IMR-90 (cell line): ENCODE data around the gene CACNA1D. TPM values are rescaled to one million over a fixed set of nuclear protein-coding genes. Genes with fewer than 3 reads are reported as not detected.

Experiments used
- ATAC-seq: fragments of 200-7000 bp; cut with Tn5 transposase; 2 replicates; pipeline ENCODE4 v1.9.1; 2020; ENCODE audit warnings: low read depth, mild to moderate bottlenecking, moderate library complexity
- BruUV-seq: library from RNA; stranded (reverse); fragments of 400-500 nt; replicated peaks from 2 replicates; lab custom pipeline; 2021; lab: Mats Ljungman, UMichigan
- CTCF ChIA-PET: fragments of 300-600 bp; formaldehyde crosslinking; extraction: SDS; loops from one replicate; lab custom pipeline; 2021; ENCODE audit warnings: antibody characterized with exemption; lab: Yijun Ruan, JAX
- POLR2A ChIA-PET: fragments of 300-600 bp; sonication (Branson Sonifier 250); formaldehyde crosslinking; loops from one replicate; lab custom pipeline; 2022; ENCODE audit warnings: antibody characterized with exemption; ENCODE audit not compliant: unreplicated experiment; lab: Charles Lee
- DNase-seq: peaks from one replicate; pipeline ENCODE4 v3.0.0; 2013
- H2AFZ ChIP-seq: replicated peaks from 2 replicates; pipeline ENCODE3; 2013; ENCODE audit warnings: low read length, mild to moderate bottlenecking; ENCODE audit not compliant: poor library complexity
- H2AK5ac ChIP-seq: 2 replicates; pipeline ENCODE4 v1.6.1; 2013; ENCODE audit warnings: low read depth, low read length, inconsistent platforms
- H2AK9ac ChIP-seq: replicated peaks from 2 replicates; pipeline ENCODE3; 2013; ENCODE audit warnings: mild to moderate bottlenecking, low read depth, low read length, moderate library complexity; ENCODE audit not compliant: poor library complexity
- H2BK120ac ChIP-seq: 2 replicates; pipeline ENCODE4 v1.6.1; 2013; ENCODE audit warnings: low read depth, low read length, inconsistent platforms
- H2BK15ac ChIP-seq: 3 replicates; pipeline ENCODE4 v1.6.1; 2013; ENCODE audit warnings: low read depth, low read length, inconsistent platforms
- H2BK20ac ChIP-seq: 2 replicates; pipeline ENCODE4 v1.6.1; 2013; ENCODE audit warnings: low read depth, mild to moderate bottlenecking, inconsistent platforms, low read length, moderate library complexity
- H2BK5ac ChIP-seq: 2 replicates; pipeline ENCODE4 v1.6.1; 2013; ENCODE audit warnings: mild to moderate bottlenecking, low read depth, low read length, inconsistent platforms; ENCODE audit not compliant: poor library complexity, severe bottlenecking
- H3K14ac ChIP-seq: replicated peaks from 2 replicates; pipeline ENCODE4 v1.6.1; 2013; ENCODE audit warnings: low read depth, low read length, inconsistent platforms
- H3K18ac ChIP-seq: 2 replicates; pipeline ENCODE4 v1.6.1; 2013; ENCODE audit warnings: low read depth, low read length, control low read depth
- H3K23ac ChIP-seq: 2 replicates; pipeline ENCODE4 v1.6.1; 2013; ENCODE audit warnings: low read depth, low read length, inconsistent platforms
- H3K27ac ChIP-seq: 2 replicates; pipeline ENCODE4 v1.5.1; 2013; ENCODE audit warnings: mild to moderate bottlenecking, control low read depth, low read length; ENCODE audit not compliant: insufficient read depth
- H3K27me3 ChIP-seq: 2 replicates; pipeline ENCODE4 v1.6.1; 2013; ENCODE audit warnings: low read length; ENCODE audit not compliant: control insufficient read depth, insufficient read depth
- H3K36me3 ChIP-seq: 2 replicates; pipeline ENCODE4 v1.6.1; 2013; ENCODE audit warnings: low read length, mixed read lengths; ENCODE audit not compliant: control insufficient read depth, insufficient read depth
- H3K4ac ChIP-seq: 2 replicates; pipeline ENCODE4 v1.6.1; 2013; ENCODE audit warnings: low read depth, low read length, inconsistent platforms
- H3K4me1 ChIP-seq: 2 replicates; pipeline ENCODE4 v1.6.1; 2013; ENCODE audit warnings: low read length, mixed read lengths; ENCODE audit not compliant: control insufficient read depth, insufficient read depth
- H3K4me2 ChIP-seq: 2 replicates; pipeline ENCODE4 v1.6.1; 2013; ENCODE audit warnings: low read depth, mild to moderate bottlenecking, control low read depth, low read length, moderate library complexity
- H3K4me3 ChIP-seq: 2 replicates; pipeline ENCODE4 v1.5.1; 2013; ENCODE audit warnings: low read depth, mild to moderate bottlenecking, control low read depth, low read length, moderate library complexity; ENCODE audit not compliant: insufficient read depth
- H3K56ac ChIP-seq: 2 replicates; pipeline ENCODE4 v1.6.1; 2013; ENCODE audit warnings: low read length, inconsistent platforms; ENCODE audit not compliant: insufficient read depth; ENCODE audit errors: extremely low read depth
- H3K79me1 ChIP-seq, 2 experiments: 2 replicates each; pipeline ENCODE4 v1.6.1; 2013; ENCODE audit warnings: low read length in 2 of 2, inconsistent platforms in 1 of 2, low read depth in 1 of 2
- H3K9ac ChIP-seq: 2 replicates; pipeline ENCODE4 v1.6.1; 2013; ENCODE audit warnings: low read depth, low read length, control low read depth
- H3K9me1 ChIP-seq: 2 replicates; pipeline ENCODE4 v1.6.1; 2013; ENCODE audit warnings: low read length, inconsistent platforms; ENCODE audit not compliant: insufficient read depth
- H3K9me3 ChIP-seq: 2 replicates; pipeline ENCODE4 v1.6.1; 2013; ENCODE audit warnings: low read length; ENCODE audit not compliant: control insufficient read depth, insufficient read depth
- H4K20me1 ChIP-seq: 2 replicates; pipeline ENCODE4 v1.6.1; 2013; ENCODE audit warnings: low read length, inconsistent platforms; ENCODE audit not compliant: insufficient read depth
- H4K5ac ChIP-seq: 2 replicates; pipeline ENCODE4 v1.6.1; 2013; ENCODE audit warnings: mild to moderate bottlenecking, low read depth, low read length, control low read depth
- H4K8ac ChIP-seq, 2 experiments: 2 replicates each; pipeline ENCODE4 v1.6.1; 2013; ENCODE audit warnings: low read depth in 2 of 2, low read length in 2 of 2, control low read depth in 1 of 2, inconsistent platforms in 1 of 2
- H4K91ac ChIP-seq: 2 replicates; pipeline ENCODE4 v1.6.1; 2013; ENCODE audit warnings: low read depth, low read length, inconsistent platforms; ENCODE audit not compliant: insufficient read depth
- CEBPB ChIP-seq: IDR thresholded peaks from 2 replicates; pipeline ENCODE4 v1.6.1; 2012; ENCODE audit warnings: low read depth, low read length, improper control_type of control experiment
- MAZ ChIP-seq: IDR thresholded peaks from 2 replicates; pipeline ENCODE4 v1.6.1; 2012; ENCODE audit warnings: low read depth, mild to moderate bottlenecking, low read length, improper control_type of control experiment, moderate library complexity, borderline replicate concordance
- NFE2L2 ChIP-seq: fragments of 150-350 bp; IDR thresholded peaks from 2 replicates; pipeline ENCODE4 v1.6.1; 2016; ENCODE audit warnings: low read depth, mild to moderate bottlenecking, low read length
- RCOR1 ChIP-seq: IDR thresholded peaks from 2 replicates; pipeline ENCODE4 v1.6.1; 2012; ENCODE audit warnings: mild to moderate bottlenecking, low read length, improper control_type of control experiment; ENCODE audit not compliant: insufficient replicate concordance
- SMC3 ChIP-seq: fragments of 150-350 bp; IDR thresholded peaks from 2 replicates; pipeline ENCODE4 v1.6.1; 2016; ENCODE audit warnings: low read depth, mild to moderate bottlenecking, antibody characterized with exemption, low read length, moderate library complexity
- WGBS, 2 experiments: methylation state at CpG; one replicate each; pipeline versions ENCODE4 v1.1.5 to v1.1.7; 2013; ENCODE audit warnings: missing lambda C conversion rate in 2 of 2; ENCODE audit not compliant: insufficient read length in 1 of 2; ENCODE audit errors: extremely low coverage in 2 of 2; 5-methylcytosine and 5-hydroxymethylcytosine counted together
- dilution Hi-C: fragments of 300-500 bp; cut with HindIII; formaldehyde crosslinking; loops from one replicate; pipeline ENCODE4 v1.14.3; 2018; ENCODE audit warnings: low sequenced_read_pairs; ENCODE audit not compliant: unreplicated experiment
- in situ Hi-C: fragments of 300-500 bp; cut with MboI; formaldehyde crosslinking; loops from 3 replicates; pipeline ENCODE4 v1.14.3; 2019; ENCODE audit warnings: low sequenced_read_pairs, inconsistent platforms, mixed read lengths
- intact Hi-C: fragments of 100-400 bp; cut with micrococcal nuclease; formaldehyde crosslinking; loops from 2 replicates; pipeline ENCODE4 v1.10.0; 2022
- polyA plus RNA-seq, 3 experiments: library from polyadenylated mRNA; depleted of rRNA; stranded (reverse); fragments of >200 nt; gene quantifications; 2 replicates each; pipeline ENCODE4 v1.2.3, GENCODE V29; 2012; ENCODE audit warnings: low replicate concordance in 1 of 3
- total RNA-seq: library from RNA; depleted of rRNA; stranded (reverse); fragments of >200 nt; gene quantifications from 2 replicates; pipeline ENCODE4 v1.2.3, GENCODE V29; 2012
- TF ChIP-seq, protein P1 (sequence below): conservative IDR thresholded peaks from 2 replicates; pipeline ENCODE4 v1.5.1; 2012; ENCODE audit warnings: mild to moderate bottlenecking, low read depth, low read length, improper control_type of control experiment

CACNA1D gene
- total and polyA plus RNA-seq, 2 of the 4 experiments (the other 2 are of a cell fraction), result 0.07 TPM; not detected in 1

DNA sequence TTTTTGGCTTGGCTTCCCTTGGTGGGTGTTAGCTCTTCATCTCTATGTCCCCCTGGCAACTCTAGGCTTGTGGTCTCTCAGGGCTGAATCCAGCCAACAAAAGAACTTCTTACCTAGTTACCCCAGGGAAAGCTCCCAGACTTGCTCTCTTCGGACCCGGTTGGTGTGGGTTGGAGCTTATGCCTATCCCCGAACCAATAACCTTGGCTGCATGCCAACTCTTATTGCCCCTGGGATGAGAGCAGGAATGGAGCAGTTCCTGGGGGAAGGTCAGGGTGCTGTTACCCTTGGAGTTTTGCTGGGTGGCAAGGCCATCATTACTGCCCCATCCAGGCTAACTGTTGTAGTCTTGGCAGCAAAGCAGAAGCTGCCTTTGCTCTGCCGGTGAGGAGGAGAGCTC lies 147.8 kb downstream of the CACNA1D start:
- TF ChIP-seq RCOR1, result no peak
- no peak for TF ChIP-seq MAZ
- no peak for TF ChIP-seq CEBPB
- TF ChIP-seq, protein P1, sequence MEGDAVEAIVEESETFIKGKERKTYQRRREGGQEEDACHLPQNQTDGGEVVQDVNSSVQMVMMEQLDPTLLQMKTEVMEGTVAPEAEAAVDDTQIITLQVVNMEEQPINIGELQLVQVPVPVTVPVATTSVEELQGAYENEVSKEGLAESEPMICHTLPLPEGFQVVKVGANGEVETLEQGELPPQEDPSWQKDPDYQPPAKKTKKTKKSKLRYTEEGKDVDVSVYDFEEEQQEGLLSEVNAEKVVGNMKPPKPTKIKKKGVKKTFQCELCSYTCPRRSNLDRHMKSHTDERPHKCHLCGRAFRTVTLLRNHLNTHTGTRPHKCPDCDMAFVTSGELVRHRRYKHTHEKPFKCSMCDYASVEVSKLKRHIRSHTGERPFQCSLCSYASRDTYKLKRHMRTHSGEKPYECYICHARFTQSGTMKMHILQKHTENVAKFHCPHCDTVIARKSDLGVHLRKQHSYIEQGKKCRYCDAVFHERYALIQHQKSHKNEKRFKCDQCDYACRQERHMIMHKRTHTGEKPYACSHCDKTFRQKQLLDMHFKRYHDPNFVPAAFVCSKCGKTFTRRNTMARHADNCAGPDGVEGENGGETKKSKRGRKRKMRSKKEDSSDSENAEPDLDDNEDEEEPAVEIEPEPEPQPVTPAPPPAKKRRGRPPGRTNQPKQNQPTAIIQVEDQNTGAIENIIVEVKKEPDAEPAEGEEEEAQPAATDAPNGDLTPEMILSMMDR, result no peak
- TF ChIP-seq SMC3, result no peak
- TF ChIP-seq NFE2L2, result no peak
- no peaks in the 10 kb centered on the region for H3K27me3 ChIP-seq
- H2BK20ac ChIP-seq, result no peak overlapping the region
- H4K20me1 ChIP-seq, result no peaks in the 10 kb centered on the region
- no peak overlapping the region for H2BK5ac ChIP-seq
- H3K4me1 ChIP-seq, result no peaks in the 10 kb centered on the region
- H2AK5ac ChIP-seq, result no peak overlapping the region
- no peaks in the 10 kb centered on the region for H3K9me1 ChIP-seq
- no TSS peak for BruUV-seq
- H3K56ac ChIP-seq, result no peak overlapping the region
- POLR2A ChIA-PET, result no interaction called here
- H2AK9ac ChIP-seq, result peak overlapping the region; percentile 55
- CTCF ChIA-PET, result interaction anchor here (0.8 kb wide), 1 partner anchor 26 kb away, joined by 3 read pairs; no protein-coding TSS in a partner anchor
- intact Hi-C loops (no loop called here), dilution Hi-C loops (no loop called here), in situ Hi-C loops (no loop called here)
- no peaks in the 10 kb centered on the region for H3K9me3 ChIP-seq
- no peak for DNase-seq
- no peak overlapping the region for H2BK120ac ChIP-seq
- H2AFZ ChIP-seq, result no peak overlapping the region
- WGBS, 2 experiments, result 100% methylated on average over 1 of the region's 4 CpGs; no CpG with 5 or more reads in 1 of the 2 experiments
- H4K5ac ChIP-seq, result no peak overlapping the region
- no peak overlapping the region for H2BK15ac ChIP-seq
- no peak overlapping the region for H4K8ac ChIP-seq
- no peak overlapping the region for H3K9ac ChIP-seq
- no peak overlapping the region for H3K4ac ChIP-seq
- no peaks in the 10 kb centered on the region for H3K36me3 ChIP-seq
- H3K4me2 ChIP-seq, result no peak overlapping the region
- H4K91ac ChIP-seq, result no peak overlapping the region
- H3K4me3 ChIP-seq, result no peak overlapping the region
- H3K27ac ChIP-seq, result no peak overlapping the region
- no peak overlapping the region for H3K23ac ChIP-seq
- H3K79me1 ChIP-seq, result no peaks in the 10 kb centered on the region
- H3K14ac ChIP-seq, result no peak overlapping the region
- ATAC-seq, result no peak
- H3K18ac ChIP-seq, result no peak overlapping the region
